Smooth muscle cell (in vitro differentiated cells): ENCODE results near the gene DDX1. TPM values are rescaled to one million over a fixed set of nuclear protein-coding genes. Genes with fewer than 3 reads are reported as not detected.

ENCODE experiments used
- DNase-seq: peaks from one replicate; lab custom pipeline; 2025; ENCODE audit not compliant: unreplicated experiment; lab: John Stamatoyannopoulos, UW
- H2AFZ ChIP-seq: fragments of 200-600 bp; sonication (generic); 2 replicates; pipeline ENCODE4 v1.6.0; 2016; ENCODE audit warnings: antibody characterized with exemption, low read depth, mild to moderate bottlenecking
- H3F3A ChIP-seq: fragments of 200-600 bp; sonication (generic); 2 replicates; pipeline ENCODE4 v1.6.0; 2017; ENCODE audit warnings: antibody characterized with exemption, low read depth
- H3K27ac ChIP-seq: fragments of 200-600 bp; sonication (generic); 2 replicates; pipeline ENCODE4 v1.5.1; 2016; ENCODE audit warnings: low read depth, mild to moderate bottlenecking
- H3K27me3 ChIP-seq: fragments of 200-600 bp; sonication (generic); 2 replicates; pipeline ENCODE4 v1.6.1; 2016; ENCODE audit warnings: low read depth, mild to moderate bottlenecking
- H3K36me3 ChIP-seq: fragments of 200-600 bp; sonication (generic); 2 replicates; pipeline ENCODE4 v1.5.1; 2016; ENCODE audit warnings: low read depth
- H3K4me1 ChIP-seq: fragments of 200-600 bp; sonication (generic); 2 replicates; pipeline ENCODE4 v1.5.1; 2016; ENCODE audit warnings: low read depth
- H3K4me2 ChIP-seq: fragments of 200-600 bp; sonication (generic); 2 replicates; pipeline ENCODE4 v1.6.0; 2016; ENCODE audit warnings: mild to moderate bottlenecking
- H3K4me3 ChIP-seq: fragments of 200-600 bp; sonication (generic); 2 replicates; pipeline ENCODE4 v1.5.1; 2016; ENCODE audit warnings: mild to moderate bottlenecking
- H3K79me2 ChIP-seq: fragments of 200-600 bp; sonication (generic); 2 replicates; pipeline ENCODE4 v1.6.0; 2016; ENCODE audit warnings: low read depth, mild to moderate bottlenecking
- H3K9ac ChIP-seq: fragments of 200-600 bp; sonication (generic); 2 replicates; pipeline ENCODE4 v1.6.0; 2016; ENCODE audit warnings: low read depth
- H3K9me3 ChIP-seq: fragments of 200-600 bp; sonication (generic); replicated peaks from 2 replicates; pipeline ENCODE4 v1.5.1; 2016; ENCODE audit warnings: low read depth
- H4K20me1 ChIP-seq: fragments of 200-600 bp; sonication (generic); 2 replicates; pipeline ENCODE4 v1.6.0; 2016; ENCODE audit warnings: low read depth
- whole genome bisulfite sequencing: methylation state at CpG from one replicate; pipeline ENCODE4 v1.1.7; 2016; ENCODE audit warnings: low lambda C conversion rate; 5-methylcytosine and 5-hydroxymethylcytosine counted together
- polyA plus RNA-seq: library from polyadenylated mRNA; unstranded; fragments of >200 nt; fragmentation: Nextera tagmentation; extraction: Ambion mirVana; gene quantifications from 2 replicates; pipeline ENCODE4 v1.2.1, GENCODE V29; 2016
- total RNA-seq: library from RNA; depleted of rRNA; stranded (reverse); fragments of >200 nt; gene quantifications from 2 replicates; pipeline ENCODE4 v1.2.3, GENCODE V29; 2014
- TF ChIP-seq, protein P1 (sequence below): fragments of 200-600 bp; sonication (generic); IDR thresholded peaks from 2 replicates; pipeline ENCODE4 v1.5.1; 2017; ENCODE audit warnings: borderline replicate concordance, mild to moderate bottlenecking, antibody characterized with exemption; ENCODE audit not compliant: insufficient read depth, poor library complexity, severe bottlenecking

DDX1 gene
- total and polyA plus RNA-seq, 2 experiments from 2014 or later: 71.3 to 78.7 TPM

DNA sequence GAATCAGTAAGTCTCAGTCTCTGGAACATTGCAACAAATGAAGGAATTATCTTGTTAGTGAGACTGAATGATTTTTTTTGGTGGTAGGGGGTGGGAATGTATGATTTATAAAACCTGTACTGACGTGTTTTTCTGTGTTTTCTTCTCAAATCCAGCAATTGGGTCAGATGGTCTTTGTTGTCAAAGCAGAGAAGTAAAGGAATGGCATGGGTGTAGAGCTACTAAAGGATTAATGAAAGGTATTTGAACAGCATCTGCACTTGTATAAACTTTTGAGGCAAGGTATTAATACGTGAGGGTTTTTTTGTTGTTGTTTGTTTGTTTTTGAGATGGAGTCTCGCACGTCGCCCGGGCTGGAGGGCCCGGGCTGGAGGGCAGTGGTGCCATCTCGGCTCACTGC is 10.7 kb downstream of the DDX1 start:
- no peaks in the 10 kb centered on the region for H3K4me1 ChIP-seq
- no peaks in the 10 kb centered on the region for H3K27me3 ChIP-seq
- H3F3A ChIP-seq: no peaks in the 10 kb centered on the region
- H4K20me1 ChIP-seq: peaks cover 7% of the 10 kb centered on the region
- H3K9ac ChIP-seq: no peak overlapping the region
- no peak overlapping the region for H2AFZ ChIP-seq
- no peak overlapping the region for H3K4me3 ChIP-seq
- no peaks in the 10 kb centered on the region for H3K9me3 ChIP-seq
- H3K4me2 ChIP-seq: no peak overlapping the region
- H3K27ac ChIP-seq: no peak overlapping the region
- 98% methylated on average over 8 of the region's 8 CpGs for WGBS
- peaks cover 4% of the 10 kb centered on the region for H3K79me2 ChIP-seq
- peaks cover 75% of the 10 kb centered on the region for H3K36me3 ChIP-seq
- DNase-seq: no peak
- TF ChIP-seq, protein P1, sequence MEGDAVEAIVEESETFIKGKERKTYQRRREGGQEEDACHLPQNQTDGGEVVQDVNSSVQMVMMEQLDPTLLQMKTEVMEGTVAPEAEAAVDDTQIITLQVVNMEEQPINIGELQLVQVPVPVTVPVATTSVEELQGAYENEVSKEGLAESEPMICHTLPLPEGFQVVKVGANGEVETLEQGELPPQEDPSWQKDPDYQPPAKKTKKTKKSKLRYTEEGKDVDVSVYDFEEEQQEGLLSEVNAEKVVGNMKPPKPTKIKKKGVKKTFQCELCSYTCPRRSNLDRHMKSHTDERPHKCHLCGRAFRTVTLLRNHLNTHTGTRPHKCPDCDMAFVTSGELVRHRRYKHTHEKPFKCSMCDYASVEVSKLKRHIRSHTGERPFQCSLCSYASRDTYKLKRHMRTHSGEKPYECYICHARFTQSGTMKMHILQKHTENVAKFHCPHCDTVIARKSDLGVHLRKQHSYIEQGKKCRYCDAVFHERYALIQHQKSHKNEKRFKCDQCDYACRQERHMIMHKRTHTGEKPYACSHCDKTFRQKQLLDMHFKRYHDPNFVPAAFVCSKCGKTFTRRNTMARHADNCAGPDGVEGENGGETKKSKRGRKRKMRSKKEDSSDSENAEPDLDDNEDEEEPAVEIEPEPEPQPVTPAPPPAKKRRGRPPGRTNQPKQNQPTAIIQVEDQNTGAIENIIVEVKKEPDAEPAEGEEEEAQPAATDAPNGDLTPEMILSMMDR: no peak

DNA sequence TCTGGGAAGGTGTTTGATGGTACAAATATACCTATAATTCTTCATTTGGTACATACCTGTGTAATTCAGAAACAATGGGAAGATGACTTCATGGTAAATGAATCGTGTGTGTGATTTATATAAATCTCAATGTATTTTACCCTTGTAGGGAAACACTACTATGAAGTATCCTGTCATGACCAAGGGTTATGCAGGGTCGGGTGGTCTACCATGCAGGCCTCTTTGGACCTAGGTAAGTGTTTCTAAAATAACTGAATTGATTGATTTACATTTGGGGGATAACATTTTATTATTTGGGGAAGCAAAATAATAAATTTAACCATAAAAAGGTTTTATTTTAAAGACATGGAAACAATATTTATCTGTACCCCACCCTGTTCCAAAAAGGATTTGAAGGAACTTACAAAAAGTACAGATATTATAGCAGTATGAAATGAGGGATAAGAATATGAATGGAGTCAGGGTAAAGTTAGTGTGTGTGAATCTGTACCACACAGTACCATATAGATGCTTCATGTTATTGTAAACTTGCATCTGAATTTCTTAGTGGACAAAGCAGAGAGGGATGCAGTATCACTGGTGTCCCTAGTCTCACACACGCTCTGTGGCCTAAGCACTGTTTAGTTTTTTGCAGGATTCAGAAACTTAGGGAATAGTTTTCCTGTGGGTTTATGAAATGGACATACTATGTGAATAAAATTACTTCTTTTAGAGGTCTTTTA is 11.5 kb downstream of the DDX1 start:
- peaks cover 7% of the 10 kb centered on the region for H4K20me1 ChIP-seq
- H3K9ac ChIP-seq: no peak overlapping the region
- WGBS: 99% methylated on average over 3 of the region's 3 CpGs
- no peaks in the 10 kb centered on the region for H3K4me1 ChIP-seq
- H3K27ac ChIP-seq: no peak overlapping the region
- DNase-seq: no peak
- no peaks in the 10 kb centered on the region for H3K9me3 ChIP-seq
- H3K4me3 ChIP-seq: no peak overlapping the region
- H3K4me2 ChIP-seq: no peak overlapping the region
- no peak overlapping the region for H2AFZ ChIP-seq
- TF ChIP-seq, protein P1: no peak
- H3K36me3 ChIP-seq: peaks cover 74% of the 10 kb centered on the region
- peaks cover 4% of the 10 kb centered on the region for H3K79me2 ChIP-seq
- H3F3A ChIP-seq: no peaks in the 10 kb centered on the region
- no peaks in the 10 kb centered on the region for H3K27me3 ChIP-seq

DNA sequence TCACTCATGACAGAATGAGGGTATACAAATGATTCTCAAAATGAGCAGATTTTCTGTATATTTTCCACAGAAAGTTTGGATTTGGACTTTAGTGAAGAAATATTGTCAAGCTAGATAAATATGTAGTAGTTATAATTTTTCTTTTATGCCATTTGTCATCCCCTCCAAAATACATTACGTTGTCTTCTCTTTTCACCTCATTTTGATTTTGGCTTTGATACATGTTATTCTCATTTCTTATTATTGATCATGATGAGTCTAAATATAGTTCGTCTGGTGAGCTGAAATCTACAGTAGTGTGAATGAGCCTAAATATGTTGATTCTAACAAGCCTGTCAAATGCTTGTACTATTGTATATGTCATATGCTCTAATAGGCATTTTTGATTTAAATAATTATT is 12.3 kb downstream of the DDX1 start:
- TF ChIP-seq, protein P1: no peak
- Histone ChIP-seq H4K20me1 (peaks cover 7% of the 10 kb centered on the region), H3K9ac (no peak overlapping the region), H3K27me3 (no peaks in the 10 kb centered on the region), H3K9me3 (no peaks in the 10 kb centered on the region), H3K27ac (no peak overlapping the region), H3K4me3 (no peak overlapping the region), H3F3A (no peaks in the 10 kb centered on the region), H2AFZ (no peak overlapping the region), H3K4me2 (no peak overlapping the region), H3K36me3 (peaks cover 77% of the 10 kb centered on the region), H3K4me1 (no peaks in the 10 kb centered on the region), H3K79me2 (peaks cover 4% of the 10 kb centered on the region)
- 97% methylated on average over 2 of the region's 2 CpGs for WGBS
- no peak for DNase-seq

DNA sequence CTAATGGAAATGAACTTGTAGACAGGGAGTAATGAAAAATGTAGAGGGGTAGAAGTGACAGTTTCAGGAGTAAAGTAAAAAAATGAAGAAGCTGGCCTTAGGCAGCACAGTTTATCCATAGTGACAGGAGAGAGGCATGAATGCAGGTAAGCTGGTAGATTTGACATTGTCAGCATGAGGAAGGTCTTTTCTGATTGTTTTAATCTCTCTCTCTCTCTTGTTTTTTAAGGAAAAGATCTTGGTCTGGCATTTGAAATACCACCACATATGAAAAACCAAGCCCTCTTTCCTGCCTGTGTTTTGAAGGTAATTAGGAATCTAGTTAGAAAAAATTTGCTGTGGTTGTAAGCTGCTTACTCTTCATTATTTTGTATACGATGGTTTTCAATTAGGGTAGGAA is 14.1 kb downstream of the DDX1 start:
- WGBS: 95% methylated on average over 1 of the region's 1 CpG
- TF ChIP-seq, protein P1: no peak
- Histone ChIP-seq H3K4me1 (no peaks in the 10 kb centered on the region), H2AFZ (no peak overlapping the region), H3K4me3 (no peak overlapping the region), H3K9me3 (no peaks in the 10 kb centered on the region), H3K36me3 (peaks cover 78% of the 10 kb centered on the region), H3K27me3 (no peaks in the 10 kb centered on the region), H3K4me2 (no peak overlapping the region), H4K20me1 (peaks cover 7% of the 10 kb centered on the region), H3F3A (no peaks in the 10 kb centered on the region), H3K79me2 (peaks cover 4% of the 10 kb centered on the region), H3K9ac (no peak overlapping the region), H3K27ac (no peak overlapping the region)
- DNase-seq: no peak
